HT1080 (cell line): Measurements from ENCODE around the gene AFF3. TPM values are rescaled to one million over a fixed set of nuclear protein-coding genes. Genes with fewer than 3 reads are reported as not detected.
A peak's percentile ranks its signal among the peaks of the same experiment; 100 is the strongest.
"Not testable (repeated sequence)": the region's sequence is repeated elsewhere in the genome, so short reads cannot be mapped to it uniquely, and the experiment has no call there.

Experiments
- DNase-seq: peaks from one replicate; pipeline ENCODE4 v3.0.0-alpha.2; 2015; ENCODE audit warnings: low read depth
- polyA plus RNA-seq, 2 experiments: library from polyadenylated mRNA; depleted of rRNA; stranded (reverse); fragments of >200 nt; gene quantifications; 2 replicates each; pipeline ENCODE4 v1.2.3, GENCODE V29; 2015
- total RNA-seq: library from RNA; depleted of rRNA; stranded (reverse); fragments of >200 nt; shearing (Covaris generic); gene quantifications from 2 replicates; pipeline ENCODE4 v1.2.3, GENCODE V29; 2014; rRNA removed

AFF3 gene, protein sequence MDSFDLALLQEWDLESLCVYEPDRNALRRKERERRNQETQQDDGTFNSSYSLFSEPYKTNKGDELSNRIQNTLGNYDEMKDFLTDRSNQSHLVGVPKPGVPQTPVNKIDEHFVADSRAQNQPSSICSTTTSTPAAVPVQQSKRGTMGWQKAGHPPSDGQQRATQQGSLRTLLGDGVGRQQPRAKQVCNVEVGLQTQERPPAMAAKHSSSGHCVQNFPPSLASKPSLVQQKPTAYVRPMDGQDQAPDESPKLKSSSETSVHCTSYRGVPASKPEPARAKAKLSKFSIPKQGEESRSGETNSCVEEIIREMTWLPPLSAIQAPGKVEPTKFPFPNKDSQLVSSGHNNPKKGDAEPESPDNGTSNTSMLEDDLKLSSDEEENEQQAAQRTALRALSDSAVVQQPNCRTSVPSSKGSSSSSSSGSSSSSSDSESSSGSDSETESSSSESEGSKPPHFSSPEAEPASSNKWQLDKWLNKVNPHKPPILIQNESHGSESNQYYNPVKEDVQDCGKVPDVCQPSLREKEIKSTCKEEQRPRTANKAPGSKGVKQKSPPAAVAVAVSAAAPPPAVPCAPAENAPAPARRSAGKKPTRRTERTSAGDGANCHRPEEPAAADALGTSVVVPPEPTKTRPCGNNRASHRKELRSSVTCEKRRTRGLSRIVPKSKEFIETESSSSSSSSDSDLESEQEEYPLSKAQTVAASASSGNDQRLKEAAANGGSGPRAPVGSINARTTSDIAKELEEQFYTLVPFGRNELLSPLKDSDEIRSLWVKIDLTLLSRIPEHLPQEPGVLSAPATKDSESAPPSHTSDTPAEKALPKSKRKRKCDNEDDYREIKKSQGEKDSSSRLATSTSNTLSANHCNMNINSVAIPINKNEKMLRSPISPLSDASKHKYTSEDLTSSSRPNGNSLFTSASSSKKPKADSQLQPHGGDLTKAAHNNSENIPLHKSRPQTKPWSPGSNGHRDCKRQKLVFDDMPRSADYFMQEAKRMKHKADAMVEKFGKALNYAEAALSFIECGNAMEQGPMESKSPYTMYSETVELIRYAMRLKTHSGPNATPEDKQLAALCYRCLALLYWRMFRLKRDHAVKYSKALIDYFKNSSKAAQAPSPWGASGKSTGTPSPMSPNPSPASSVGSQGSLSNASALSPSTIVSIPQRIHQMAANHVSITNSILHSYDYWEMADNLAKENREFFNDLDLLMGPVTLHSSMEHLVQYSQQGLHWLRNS (N-terminal part only)
- total RNA-seq = 6.8 and 9.3 TPM in 2 replicates
- 10.0 and 11.5 TPM in 2 replicates for polyA plus RNA-seq (2015; cell fraction: cytosol; rRNA removed)
- polyA plus RNA-seq (2015; cell fraction: nucleus; rRNA removed) = 14.2 and 19.5 TPM in 2 replicates

DNA sequence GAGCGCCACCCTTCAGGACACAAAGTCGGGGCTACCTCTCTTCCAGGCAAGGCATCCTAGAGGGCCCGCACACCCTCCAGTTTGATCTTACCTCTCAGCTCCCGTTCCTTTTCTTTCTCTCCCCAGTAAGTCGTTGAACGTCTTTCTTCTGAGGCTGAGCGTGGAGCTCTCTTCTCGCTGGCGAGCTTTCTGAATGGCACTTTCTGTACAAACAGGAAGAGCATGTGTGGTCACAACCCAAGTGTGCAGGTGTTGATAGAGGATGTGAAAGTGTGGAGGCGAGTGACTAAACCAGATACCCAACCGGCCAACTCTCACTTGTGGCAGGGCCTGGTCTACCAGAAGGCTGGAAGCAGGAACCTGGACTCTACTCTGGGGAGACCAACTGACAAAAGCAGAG, at the start of gene AFF3:
Gene AFF3 (minus strand): TSS at position 198 of the 400 bp plus-strand sequence. CDS start 38,136 bp downstream, outside the sequence.
- DNase-seq = no peak

DNA sequence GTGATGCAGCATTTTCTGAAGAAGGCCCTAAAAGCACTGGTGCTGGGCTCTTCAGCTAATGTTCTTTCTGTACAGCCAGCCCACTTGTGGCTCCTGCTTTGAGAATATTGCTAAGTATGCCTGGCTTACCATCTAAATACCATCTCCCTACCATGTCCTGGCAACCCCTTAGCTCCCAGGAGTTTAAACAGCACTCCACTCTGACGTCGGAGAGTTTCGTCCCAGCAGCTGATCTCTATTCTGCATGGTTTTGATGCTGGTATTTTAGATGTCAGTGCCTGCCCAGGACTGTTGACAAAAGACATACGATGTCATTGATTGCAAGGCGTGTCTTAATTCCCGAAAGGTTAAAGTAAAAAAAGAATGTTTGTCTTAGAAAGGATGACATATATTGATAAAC, 47.0 kb upstream of the AFF3 start:
- DNase-seq = no peak

DNA sequence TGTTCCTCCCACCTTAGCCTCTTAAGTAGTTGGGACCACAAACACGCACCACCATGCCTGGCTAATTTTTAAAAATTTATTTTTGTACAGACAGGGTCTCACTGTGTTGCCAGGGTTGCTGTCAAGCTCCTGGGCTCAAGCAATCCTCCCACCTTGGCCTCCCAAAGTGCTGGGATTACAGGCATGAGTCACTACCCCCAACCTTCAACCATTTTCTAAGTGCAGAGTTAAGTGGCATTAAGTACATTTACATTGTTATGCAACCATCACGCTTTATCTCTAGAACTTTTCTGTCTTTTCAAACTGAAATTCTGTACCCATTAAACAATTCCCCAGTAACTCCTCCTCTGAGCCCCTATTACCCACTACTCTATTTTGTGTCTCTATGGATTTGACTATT, 45.9 kb upstream of the AFF3 start:
- no peak for DNase-seq

DNA sequence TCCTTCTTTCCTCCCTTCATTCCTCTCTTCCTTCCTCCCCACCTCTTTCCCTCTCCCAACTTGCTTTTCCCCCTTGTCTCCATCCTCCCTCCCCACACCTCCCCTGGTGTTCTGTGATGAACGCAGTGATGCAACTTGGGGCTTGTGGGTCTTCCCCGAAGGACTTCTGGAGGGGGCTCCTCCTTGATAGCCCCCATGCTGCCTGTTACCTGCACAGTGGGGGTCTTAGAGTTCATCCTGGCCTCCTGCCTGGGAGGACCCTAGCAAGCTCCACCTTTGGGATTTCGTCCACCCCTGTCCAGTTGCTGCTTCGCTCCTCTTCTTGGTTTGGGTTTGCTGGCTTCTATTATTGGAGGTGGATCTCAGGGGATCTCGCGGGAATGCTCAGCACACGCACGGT, 43.7 kb upstream of the AFF3 start:
- DNase-seq = no peak

DNA sequence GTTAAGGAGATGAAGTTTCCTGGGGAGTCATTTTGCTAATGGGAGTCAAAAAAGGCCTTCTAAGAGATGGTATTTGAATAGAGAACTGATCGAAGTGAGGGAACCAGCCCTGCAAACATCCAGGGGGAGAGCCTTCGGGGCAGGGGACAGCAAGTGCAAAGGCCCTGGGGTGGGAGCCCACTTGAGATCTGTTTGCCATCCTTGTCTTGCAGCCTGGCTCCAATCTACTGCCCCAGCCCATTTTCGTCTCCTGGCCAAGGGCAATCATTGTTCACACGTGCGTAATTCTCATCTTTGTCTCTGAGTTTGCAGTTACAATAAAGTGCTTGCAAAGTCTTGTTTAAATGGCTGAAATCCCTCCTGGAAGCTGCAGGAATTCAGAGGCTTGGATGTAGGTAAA, 43.1 kb upstream of the AFF3 start:
- no peak for DNase-seq

DNA sequence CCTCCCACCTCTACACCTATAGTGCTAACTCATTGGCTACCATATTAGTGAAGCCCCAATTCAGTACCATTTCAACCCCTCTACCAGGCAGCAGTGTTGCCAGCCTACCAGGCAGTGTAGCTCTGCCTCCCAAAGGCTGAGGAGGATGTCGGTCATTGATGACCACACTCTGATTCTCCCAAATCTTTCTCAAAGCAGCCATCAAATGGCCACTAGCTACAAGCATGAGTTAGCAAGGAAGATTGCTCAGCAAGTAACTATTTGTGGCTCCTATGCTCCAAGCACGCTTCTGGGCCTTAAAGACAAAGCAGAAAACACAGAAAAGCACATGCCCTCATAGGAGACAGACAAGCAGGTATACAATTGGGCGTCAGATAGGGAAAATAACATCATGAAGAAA, 42.7 kb upstream of the AFF3 start:
- no peak for DNase-seq

DNA sequence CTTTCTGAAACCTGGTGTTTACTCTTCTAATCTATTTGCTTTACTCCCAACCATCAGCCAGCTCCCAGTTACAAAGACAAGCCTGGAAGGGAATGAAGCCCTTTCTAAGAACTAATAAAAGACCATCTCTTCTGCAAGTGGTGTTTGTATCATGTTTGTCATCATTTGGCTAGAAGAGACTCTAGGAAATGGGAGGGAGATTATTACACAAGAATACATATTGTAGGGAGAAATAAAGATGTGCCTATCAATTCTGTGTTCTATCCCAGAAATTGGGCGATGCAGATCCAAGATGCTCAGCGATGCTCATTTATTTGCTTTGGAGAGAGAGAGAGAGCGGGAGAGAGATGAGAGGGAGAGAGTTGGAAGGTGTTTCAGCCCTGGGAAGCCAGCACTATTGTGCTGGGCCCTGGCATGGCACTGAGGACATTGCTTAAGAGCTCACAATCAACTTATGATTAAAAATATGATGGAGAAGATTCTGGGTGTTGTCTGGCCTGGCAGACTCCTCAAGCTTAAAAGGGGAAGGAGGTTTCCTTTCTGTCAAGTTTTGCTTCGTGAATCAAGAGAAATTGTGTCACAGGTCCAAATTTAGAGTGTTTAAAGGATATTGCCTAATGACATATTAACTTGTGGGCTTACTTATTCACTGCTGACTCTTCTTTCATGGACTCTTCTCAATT, 41.8 kb upstream of the AFF3 start:
- no peak for DNase-seq

DNA sequence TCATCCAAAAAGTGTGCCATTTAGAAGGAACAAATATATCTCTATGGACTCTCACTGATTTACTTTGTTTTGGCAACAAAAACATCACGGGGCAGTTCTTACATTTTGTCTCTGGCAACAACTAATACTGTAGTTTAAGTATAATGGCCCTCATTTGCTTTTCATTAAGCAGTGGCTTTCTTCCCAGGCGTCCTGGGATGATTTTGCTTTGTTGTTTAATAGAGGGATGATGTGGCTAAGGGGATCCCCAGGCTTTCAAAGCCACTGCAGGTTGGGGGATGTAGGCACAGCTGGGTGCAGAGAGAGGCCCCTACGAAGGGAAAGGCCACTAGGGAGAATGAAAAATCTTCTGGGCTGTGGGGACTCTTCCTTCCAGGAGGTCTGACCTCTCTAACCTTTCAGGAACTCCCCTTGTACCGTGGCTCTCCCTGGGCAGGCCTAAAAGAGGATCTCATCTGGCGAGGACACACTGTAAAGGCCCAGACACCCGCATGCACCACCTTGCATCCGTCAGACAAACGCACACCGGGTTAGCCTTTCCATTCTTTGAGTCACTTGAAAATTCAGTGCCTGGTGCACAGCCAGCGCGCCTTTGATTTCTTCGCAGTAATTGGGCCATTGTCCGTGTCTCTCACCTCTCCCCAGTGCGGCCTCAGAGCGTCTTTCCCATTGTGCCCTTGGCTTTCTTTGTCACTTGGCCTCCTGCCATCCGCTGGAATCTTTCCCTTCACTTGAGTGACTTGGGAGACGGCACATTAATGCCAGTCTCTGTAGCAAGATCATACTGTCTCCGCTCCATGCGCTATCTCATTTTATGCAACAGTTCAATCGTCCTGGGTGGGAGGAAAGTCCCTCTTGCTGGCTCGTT, 40.3 kb upstream of the AFF3 start:
- DNase-seq = no peak

DNA sequence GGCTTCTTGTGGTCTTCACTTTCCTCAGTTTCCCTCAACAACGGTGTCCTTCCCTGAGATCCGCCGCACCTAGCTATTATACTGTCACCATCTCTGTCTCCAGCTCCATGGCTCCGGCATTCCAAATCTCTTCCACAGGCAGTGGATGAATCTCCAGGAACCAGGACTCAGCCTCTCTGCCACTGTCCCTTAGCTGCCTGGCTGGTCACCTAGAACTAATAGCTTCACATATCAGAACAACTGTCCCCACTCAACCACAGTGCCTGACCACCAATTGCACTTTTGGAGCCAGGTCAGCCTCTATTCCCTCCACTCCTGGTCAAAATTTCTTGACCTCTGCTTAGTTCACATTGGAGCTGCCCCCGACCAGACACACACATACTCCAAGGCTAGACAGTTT, 38.1 kb upstream of the AFF3 start:
- no peak for DNase-seq

DNA sequence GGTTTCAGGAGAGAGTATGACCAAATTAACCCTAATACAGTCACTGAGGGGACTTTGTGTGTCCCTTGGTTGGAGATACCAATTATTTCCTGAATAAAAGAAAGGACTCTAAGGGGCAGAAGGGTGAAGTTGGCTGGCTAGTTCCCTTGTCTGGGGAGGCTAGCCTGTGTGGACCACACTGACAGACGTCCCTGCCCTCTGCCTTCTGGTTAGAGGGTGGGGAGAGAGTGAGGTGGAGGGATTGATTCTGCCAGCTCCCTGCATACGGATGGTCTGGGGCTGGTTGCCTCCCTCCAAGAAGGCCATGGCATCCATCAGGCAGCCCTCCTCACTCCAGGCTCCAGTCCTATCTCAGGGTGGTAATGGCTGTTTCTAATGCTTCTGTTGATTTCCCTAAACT, 37.4 kb upstream of the AFF3 start:
- DNase-seq = no peak

DNA sequence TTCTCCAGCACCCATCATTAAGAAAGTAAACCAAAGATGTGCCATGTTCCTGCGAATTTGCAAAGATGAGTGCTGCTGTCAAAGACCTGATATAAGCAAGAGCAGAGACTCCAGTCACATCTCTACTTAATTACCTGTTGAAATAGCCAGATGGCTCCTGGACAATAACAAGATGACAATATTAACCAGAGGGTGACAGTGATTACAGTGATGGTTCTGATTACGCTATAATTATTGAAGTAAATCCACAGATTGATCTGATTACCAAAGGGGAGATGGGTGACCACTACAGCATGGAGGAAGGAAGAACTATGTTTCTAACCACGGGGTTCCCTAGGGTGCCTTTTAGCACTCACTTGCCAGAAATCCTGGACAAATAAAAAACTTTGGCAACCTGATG, 36.5 kb upstream of the AFF3 start:
- DNase-seq = no peak

DNA sequence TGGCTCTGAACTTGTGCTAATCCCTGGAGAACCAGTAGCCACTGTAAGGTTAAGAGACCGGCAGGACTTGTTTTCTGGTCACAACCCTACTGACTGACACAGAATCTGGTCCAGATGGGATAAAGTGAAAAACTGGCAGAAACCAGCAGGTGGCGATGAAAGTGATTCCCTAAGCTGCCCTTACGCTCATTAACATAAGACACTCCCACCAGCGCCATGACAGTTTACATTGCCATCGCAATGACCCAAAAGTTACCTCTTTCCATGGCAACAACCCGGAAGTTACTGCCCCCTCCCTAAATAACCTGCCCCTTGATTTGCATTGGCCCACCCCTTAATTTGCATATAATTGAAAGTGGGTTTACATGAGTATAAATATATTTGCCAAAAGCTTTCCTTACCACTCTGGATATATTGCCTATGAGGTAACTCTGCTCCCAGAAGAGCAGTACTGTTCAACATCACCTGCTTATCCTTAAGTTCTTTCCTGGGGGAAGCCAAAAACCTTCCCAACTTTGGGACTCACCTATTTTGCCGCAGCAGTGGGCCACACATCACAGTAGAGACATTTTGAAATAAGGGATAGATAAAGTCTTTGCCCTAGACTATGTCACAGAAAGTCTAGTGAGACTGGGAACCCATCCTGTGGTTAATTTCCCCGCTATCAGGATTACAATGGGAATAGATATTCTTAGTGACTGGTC, 35.8 kb upstream of the AFF3 start:
- DNase-seq = peak; percentile 90

DNA sequence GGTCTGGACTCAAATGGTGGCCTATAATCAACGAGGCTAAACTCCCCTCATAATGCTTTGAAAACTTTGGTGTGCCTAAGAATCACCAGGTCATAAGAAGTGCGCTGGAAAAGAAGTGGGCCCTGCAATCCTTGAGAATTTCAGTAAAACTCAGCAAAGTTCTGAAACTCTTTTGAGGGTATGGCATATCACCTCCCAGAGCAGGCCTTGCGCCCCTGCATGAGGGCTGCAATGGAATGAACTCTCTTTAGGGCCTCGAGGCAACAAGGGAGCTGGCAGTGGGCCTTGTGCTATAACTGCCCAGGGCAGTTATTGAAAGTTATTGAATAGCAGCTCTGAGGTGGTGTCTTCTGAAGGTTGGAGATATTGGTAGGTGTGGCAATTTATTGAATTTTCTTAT, 34.5 kb upstream of the AFF3 start:
- DNase-seq = no peak

DNA sequence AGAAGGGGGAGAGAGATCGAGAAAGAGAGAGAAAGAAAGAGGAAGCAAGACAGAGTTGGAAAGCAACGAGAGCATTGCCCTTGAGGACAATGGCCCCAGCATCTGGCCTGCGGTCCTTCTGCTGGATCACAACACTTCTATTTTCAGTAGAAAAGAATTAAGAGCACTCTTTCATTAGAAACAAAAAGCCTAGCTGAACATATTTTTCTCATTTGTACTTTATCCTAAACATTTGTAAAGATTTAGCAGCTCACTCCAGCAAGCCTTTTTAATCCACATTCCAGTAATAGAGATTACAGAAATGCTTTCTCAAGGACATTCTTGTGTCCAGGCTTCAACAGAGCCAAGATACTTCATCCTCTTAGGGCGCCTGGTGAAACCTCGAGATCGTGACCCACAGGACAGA, 31.6 kb upstream of the AFF3 start:
- no peak for DNase-seq

DNA sequence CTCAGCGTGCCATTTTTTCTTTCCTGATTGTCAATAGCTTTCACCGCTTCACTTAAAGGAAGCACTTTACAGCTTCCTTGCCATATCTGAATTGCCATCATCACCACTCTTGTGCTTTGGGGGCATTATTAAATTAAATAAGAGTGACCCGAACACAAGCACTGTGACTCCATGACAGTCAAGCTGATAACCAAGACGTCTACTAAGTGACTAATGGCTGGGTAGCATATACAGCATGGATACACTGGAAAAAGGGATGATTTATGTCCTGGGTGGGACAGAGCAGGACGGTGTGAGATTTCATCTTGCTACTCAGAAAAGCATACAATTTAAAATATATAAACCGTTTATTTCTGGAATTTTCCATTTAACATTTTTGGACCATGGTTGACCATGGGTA, 24.3 kb upstream of the AFF3 start:
- DNase-seq = no peak

DNA sequence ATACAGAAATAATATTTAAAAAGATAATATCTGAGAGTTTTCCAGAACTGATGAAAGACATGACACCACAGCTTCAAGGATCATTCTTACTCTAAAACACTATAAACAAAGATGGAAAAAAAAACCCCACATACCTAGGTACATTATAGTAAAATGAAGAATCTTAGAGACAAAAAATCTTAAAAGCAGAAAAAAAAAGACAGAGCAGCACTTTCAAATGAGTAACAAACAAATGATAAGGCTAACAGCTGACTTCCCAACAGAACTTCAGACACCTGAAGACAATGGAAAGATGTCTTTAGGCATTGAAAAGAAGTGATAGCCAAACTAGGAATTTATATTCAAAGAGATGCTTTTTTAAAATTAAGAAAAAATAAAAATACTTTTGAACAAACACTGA, 21.2 kb upstream of the AFF3 start:
- no peak for DNase-seq

DNA sequence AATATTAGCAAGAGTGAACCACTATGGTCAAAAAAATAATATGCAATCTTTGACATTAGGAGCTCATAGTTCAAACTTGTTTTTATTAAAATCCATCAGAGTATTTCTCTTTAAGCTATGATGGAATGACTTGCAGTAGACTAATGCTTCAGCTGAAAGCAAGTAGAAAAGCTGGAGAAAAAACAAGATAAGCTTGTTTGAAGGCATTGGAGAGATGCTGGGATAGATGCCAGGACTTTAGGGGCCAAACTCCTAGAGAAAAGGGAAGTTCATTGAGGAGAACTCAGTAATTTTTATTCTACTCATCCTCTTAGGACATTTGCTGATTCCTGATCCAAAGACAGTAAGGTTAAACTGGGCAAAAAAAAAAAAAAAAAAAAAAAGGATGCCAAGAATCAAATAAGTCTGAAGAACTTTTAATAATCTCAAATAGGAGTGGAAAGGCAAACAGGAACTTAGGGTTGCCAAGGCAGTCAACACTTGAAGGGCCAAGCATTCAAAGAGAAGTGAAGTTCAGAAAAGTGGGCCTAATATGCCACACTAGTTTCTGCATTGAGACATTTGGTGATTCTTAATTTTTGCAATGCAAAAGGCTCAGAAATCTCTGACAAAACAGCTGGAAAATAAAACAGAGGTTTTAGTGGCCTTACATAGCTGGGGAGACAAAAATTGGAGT, 19.7 kb upstream of the AFF3 start:
- no peak for DNase-seq

DNA sequence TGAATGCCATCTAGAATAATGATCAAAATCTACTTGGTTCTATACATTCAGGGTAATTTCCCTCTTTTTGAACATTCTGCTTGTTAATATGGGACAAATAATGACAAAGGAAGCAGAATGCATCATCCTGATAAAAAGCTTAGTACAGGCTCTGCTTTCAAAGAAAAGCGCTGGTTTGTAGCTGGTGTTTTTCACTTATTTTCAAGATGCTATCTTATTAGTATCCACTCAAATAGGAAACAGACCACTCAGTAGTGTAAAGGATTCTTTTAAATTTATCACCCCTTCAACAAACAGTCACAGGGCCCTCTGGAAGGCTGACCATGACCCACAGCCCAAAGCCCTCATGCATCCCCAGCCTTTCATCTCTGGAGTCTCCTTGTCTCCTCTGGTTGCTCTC, 18.0 kb upstream of the AFF3 start:
- no peak for DNase-seq

DNA sequence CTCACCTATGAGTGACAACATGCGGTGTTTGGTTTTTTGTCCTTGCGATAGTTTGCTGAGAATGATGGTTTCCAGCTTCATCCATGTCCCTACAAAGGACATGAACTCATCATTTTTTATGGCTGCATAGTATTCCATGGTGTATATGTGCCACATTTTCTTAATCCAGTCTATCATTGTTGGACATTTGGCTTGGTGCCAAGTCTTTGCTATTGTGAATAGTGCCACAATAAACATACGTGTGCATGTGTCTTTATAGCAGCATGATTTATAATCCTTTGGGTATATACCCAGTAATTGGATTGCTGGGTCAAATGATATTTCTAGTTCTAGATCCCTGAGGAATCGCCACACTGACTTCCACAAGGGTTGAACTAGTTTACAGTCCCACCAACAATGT, 9.4 kb upstream of the AFF3 start:
- DNase-seq = not testable (repeated sequence)
